NCI-H524 treated with DMSO at 0.1 percent for 48 hours (cell line): ENCODE measurements around the gene RMP24.
"Not testable (repeated sequence)": the region's sequence is repeated elsewhere in the genome, so short reads cannot be mapped to it uniquely, and the experiment has no call there.

Experiments
- DNase-seq: peaks from one replicate; lab custom pipeline; 2025; lab: John Stamatoyannopoulos, UW

Gene RMP24

GRCh38 chr18:35972197-35973000, at the start of gene RMP24:
Gene RMP24, plus strand, starts transcription at chr18:35972679.
- peak; percentile 68 for DNase-seq

DNA sequence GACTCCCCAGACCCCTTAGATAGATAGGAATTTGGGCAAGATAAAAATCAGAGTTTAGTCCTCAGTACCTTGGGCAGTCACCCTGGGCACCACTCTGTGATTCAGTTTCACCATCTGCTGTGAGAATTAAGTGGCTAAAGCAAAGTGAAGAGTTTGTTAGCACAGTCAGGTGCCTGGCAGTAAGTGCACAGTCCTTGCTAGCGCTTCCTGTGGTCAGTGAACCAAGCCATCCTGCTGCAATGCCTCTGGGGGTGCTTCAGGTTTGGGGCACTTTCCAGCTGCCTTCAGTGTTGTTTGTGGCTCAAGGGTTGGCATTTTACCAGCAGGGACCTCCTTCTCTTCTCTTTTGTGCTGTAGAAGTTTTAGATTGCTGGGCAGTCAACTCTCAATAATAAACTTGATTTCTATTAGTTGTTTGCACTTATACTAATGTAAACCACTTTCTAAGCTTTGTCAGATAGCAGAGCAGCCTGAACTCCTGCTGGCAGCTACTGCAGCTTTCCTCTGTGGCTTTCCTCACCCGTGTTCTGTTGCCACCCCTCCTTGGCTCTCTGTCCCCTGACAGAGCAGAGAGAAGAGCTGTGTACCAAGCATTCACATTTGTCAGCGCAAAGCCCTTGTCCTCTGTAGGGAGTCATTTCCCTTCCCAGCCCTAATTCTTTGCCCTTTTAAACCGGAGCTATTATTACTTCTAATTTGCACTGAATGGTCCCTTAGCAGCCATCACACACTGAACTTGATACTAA, 48.4 kb upstream of the RMP24 start:
- no peak for DNase-seq

- DNase-seq, result no peak
Measured at GRCh38 chr18:35926884-35927283, 45.6 kb upstream of the RMP24 start.

- DNase-seq, result no peak
Measured at GRCh38 chr18:35927430-35927829, 45.0 kb upstream of the RMP24 start.

- peak; percentile 66 for DNase-seq
Measured at GRCh38 chr18:35933982-35934381, 38.5 kb upstream of the RMP24 start.

- DNase-seq, result no peak
Measured at GRCh38 chr18:35934891-35935290, 37.6 kb upstream of the RMP24 start.

DNA sequence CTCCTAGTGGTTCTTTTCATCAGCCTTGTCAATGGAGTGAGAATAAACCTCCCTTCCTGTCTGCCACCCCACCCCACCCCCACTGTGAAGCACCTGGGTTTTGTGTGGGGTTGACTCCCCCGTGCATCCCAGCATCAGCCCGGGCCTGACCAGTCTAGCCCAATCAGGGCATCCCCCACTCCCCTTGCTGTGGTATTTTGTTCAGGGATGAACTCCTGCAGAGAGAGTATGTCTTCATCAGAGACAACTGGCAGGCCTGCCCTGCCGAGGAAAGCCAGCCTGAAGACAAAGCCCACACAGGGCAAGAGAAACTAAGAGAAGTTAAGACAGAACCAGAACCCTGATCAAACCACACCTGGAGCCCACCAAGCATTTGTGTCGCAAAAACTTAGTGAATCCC, 36.7 kb upstream of the RMP24 start:
- no peak for DNase-seq

DNA sequence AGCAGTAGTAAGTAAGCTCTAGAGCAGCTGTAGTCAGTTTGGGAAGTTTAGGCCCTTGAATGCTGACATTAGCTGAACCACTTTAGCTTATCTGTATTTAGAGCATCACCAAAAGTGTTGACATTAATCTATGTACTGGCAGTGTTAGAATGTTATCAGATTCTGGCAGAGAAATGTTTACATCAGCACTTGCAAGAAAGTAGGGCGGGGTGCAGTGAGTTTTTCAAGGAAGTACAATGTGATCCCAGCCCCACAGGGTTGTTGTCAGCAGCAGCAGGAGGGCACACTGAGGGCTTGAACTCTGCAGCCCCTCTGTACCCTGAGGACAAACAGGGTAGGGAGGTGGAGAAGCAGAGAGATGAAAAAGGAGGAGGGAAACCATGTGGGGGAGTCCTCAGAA, 35.5 kb upstream of the RMP24 start:
- DNase-seq, result no peak

DNA sequence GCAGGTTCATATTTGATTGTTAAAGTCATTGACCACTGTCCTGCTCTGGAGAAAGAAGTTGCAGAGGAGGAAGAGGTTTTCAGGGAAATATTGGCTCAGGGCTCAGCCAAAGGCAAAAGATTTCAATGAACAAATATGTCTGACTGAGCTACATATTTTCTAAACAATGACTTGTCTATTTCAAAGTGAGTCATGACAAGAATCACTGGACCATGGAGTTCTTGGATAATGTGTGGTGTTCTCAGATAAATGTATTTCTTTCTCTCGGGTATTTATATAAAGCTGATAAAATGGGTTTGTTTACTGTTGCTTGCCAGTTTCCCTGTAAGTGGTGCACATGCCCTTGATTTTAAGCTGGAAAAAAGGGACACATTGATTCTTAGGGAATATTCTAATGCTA, 34.3 kb upstream of the RMP24 start:
- no peak for DNase-seq

- DNase-seq, result no peak
Measured at GRCh38 chr18:35938562-35938961, 33.9 kb upstream of the RMP24 start.

GRCh38 chr18:35939138-35939537, 33.3 kb upstream of the RMP24 start:
- DNase-seq, result no peak

DNA sequence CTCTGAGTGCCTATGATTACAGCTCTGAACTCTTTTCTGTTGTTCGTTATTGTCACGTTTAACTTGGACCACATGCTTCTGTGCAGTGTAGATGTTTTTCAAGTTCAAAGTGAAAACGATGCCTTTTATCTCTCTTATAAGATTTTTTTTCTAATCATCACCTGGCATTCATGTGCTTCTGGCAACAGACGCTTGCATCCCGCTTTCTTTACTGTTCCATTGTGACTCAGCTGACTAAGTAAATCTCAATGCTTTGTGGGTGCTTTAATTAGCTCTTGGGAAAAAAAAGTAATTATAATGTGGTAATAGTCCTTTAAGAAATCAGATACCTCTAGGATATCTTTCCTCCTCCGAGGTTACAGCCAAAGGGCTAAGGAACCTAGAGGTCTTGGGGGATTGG, 31.2 kb upstream of the RMP24 start:
- DNase-seq, result no peak

DNA sequence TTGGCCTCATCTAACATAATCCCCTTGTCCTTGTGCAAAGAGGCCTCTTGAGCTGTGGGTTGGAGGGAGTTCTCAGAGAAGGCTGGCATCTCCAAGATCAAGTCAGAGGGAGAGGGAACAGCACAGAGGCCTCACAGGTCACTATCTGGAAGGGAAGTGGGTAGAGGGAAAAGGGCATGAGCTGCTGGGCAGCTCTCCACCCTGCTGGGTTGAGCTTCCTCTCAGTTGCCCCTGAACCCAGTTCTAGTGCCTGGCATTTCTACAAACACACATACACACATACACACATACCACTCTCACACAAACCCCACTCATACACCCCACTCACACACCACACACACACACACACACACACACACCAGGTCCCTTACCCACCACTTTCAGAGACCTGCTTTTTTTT, 30.3 kb upstream of the RMP24 start:
- no peak for DNase-seq

GRCh38 chr18:35942661-35943060, 29.8 kb upstream of the RMP24 start:
- DNase-seq, result no peak

- no peak for DNase-seq
Measured at GRCh38 chr18:35948080-35948479, 24.4 kb upstream of the RMP24 start.

- DNase-seq, result no peak
Measured at GRCh38 chr18:35949090-35949489, 23.4 kb upstream of the RMP24 start.

GRCh38 chr18:35949903-35950627, 22.4 kb upstream of the RMP24 start:
- DNase-seq, result peak; percentile 25

GRCh38 chr18:35950628-35950982, 21.9 kb upstream of the RMP24 start:
- DNase-seq, result no peak

- DNase-seq, result no peak
Measured at GRCh38 chr18:35953688-35954087, 18.8 kb upstream of the RMP24 start.

GRCh38 chr18:35956226-35956625, 16.3 kb upstream of the RMP24 start:
- no peak for DNase-seq

- no peak for DNase-seq
Measured at GRCh38 chr18:35962320-35962719, 10.2 kb upstream of the RMP24 start.

GRCh38 chr18:35964319-35964718, 8.2 kb upstream of the RMP24 start:
- no peak for DNase-seq

GRCh38 chr18:35967866-35968265, 4.6 kb upstream of the RMP24 start:
- DNase-seq, result not testable (repeated sequence)
